Measurements from ENCODE around the gene GRIK4.

Gene GRIK4

DNA sequence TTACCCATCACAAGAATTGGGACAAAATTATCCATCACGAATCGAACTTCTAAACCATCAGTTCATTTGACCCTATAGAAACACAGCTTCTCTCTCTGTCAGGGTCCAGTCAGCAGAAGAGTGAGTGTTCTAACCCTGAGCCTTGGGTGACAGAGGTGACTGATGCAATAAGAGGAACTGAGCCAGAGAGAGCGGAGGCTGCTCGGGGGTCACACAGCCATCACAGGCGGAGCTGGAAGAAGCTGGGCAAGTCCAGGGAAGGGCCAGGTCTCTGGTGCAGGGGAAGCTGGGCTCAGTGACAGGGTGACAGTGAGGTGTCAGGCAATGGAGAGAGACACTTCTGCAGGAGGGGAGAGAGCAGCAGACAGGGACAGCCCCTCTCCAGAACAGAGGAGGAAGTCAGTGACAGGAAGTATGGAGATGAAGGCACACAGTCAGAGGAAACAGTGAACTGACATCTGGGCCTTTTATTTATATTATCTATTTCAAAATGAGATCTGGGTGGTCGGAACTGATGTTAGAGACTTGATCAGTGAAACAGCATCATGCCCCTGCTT, 328.4 kb downstream of the GRIK4 start:
- TF ChIP-seq, protein P1, sequence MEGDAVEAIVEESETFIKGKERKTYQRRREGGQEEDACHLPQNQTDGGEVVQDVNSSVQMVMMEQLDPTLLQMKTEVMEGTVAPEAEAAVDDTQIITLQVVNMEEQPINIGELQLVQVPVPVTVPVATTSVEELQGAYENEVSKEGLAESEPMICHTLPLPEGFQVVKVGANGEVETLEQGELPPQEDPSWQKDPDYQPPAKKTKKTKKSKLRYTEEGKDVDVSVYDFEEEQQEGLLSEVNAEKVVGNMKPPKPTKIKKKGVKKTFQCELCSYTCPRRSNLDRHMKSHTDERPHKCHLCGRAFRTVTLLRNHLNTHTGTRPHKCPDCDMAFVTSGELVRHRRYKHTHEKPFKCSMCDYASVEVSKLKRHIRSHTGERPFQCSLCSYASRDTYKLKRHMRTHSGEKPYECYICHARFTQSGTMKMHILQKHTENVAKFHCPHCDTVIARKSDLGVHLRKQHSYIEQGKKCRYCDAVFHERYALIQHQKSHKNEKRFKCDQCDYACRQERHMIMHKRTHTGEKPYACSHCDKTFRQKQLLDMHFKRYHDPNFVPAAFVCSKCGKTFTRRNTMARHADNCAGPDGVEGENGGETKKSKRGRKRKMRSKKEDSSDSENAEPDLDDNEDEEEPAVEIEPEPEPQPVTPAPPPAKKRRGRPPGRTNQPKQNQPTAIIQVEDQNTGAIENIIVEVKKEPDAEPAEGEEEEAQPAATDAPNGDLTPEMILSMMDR (IDR thresholded peaks at IDR 0.05; ENCODE audit: low read depth, low read length, missing control alignments) = no peak
- peak; percentile 4 for DNase-seq (ENCODE audit: low read depth)
- H3K4me3 ChIP-seq (ENCODE audit: low read depth, low read length) = no peak overlapping the region

DNA sequence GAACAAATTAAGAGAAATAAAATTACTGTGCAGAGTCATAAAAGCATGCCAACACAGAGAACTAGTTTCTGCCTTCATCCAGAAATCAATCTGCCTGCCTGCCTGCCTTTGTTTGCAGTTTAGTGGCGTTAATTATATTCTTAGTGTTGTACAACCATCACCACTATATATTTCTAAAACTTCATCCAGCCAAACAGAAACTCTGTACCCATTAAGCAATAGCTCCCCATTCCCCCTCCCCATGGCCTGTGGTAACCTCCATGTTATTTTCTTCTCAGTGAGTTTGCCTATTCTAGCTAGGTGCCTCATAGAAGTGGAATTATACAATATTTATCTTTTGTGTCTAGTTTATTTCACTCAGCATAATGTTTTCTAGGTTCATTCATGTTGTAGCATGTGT, 329.1 kb downstream of the GRIK4 start:
- DNase-seq (ENCODE audit: low read depth) = no peak
- no peak overlapping the region for H3K4me3 ChIP-seq (ENCODE audit: low read depth, low read length)
- TF ChIP-seq, protein P1 (IDR thresholded peaks at IDR 0.05; ENCODE audit: low read depth, low read length, missing control alignments) = no peak

- TF ChIP-seq, protein P1 (IDR thresholded peaks at IDR 0.05; ENCODE audit: low read depth, low read length, missing control alignments) = no peak
- no peak overlapping the region for H3K4me3 ChIP-seq (ENCODE audit: low read depth, low read length)
- DNase-seq (ENCODE audit: low read depth) = no peak
Measured at GRCh38 chr11:120841074-120841473, 329.5 kb downstream of the GRIK4 start.

DNA sequence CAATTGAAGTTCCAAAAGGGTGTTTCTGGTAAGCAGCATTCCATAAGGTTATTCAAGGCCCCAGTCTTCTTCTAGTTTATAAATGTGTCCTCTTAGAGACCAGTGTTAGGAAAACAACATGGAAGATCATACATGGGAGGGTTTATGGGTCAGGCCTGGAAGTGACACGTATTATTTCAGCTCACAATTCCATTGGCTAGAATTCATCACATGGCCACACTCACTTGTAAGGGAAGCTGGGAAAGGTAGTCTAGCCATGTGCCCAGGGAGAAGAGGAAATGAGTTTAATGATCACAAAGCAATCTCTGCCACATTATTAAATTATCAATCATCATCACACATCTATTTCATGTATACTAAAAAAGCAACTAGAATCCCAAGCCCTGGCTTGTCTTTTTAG, 330.6 kb downstream of the GRIK4 start:
- DNase-seq (ENCODE audit: low read depth) = no peak
- no peak overlapping the region for H3K4me3 ChIP-seq (ENCODE audit: low read depth, low read length)
- TF ChIP-seq, protein P1 (IDR thresholded peaks at IDR 0.05; ENCODE audit: low read depth, low read length, missing control alignments) = no peak

DNA sequence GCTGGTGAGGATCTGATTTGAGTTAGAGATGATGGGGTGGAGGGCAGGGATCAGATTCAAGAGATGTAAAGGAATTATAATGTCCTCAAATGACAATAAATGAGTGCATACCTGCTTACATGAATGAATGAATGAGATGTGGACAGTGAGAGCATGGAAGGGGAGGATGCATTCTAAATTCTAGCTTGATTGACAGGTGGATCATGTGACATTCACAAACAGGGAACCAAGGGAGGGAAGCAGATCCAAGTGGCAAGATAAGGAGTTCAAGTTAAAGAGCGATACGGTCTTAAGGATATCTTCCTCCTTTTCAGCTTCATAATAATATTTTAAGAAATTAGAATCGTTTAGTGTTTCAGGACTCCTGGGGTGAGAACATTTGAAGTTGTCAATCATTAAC, 341.9 kb downstream of the GRIK4 start:
- TF ChIP-seq, protein P1 (IDR thresholded peaks at IDR 0.05; ENCODE audit: low read depth, low read length, missing control alignments) = no peak
- no peak for DNase-seq (ENCODE audit: low read depth)
- no peak overlapping the region for H3K4me3 ChIP-seq (ENCODE audit: low read depth, low read length)

GRCh38 chr11:120854988-120855387, 343.4 kb downstream of the GRIK4 start:
- TF ChIP-seq, protein P1 (IDR thresholded peaks at IDR 0.05; ENCODE audit: low read depth, low read length, missing control alignments) = no peak
- no peak overlapping the region for H3K4me3 ChIP-seq (ENCODE audit: low read depth, low read length)
- no peak for DNase-seq (ENCODE audit: low read depth)

- no peak for DNase-seq (ENCODE audit: low read depth)
- TF ChIP-seq, protein P1 (IDR thresholded peaks at IDR 0.05; ENCODE audit: low read depth, low read length, missing control alignments) = no peak
- H3K4me3 ChIP-seq (ENCODE audit: low read depth, low read length) = no peak overlapping the region
Measured at GRCh38 chr11:120857508-120857907, 346.0 kb downstream of the GRIK4 start.
